HepG2 (cell line): Measurements from ENCODE around the gene MDH1. TPM values are rescaled to one million over a fixed set of nuclear protein-coding genes. Genes with fewer than 3 reads are reported as not detected.

ENCODE experiments used
- ATAC-seq: fragments of 200-7000 bp; cut with Tn5 transposase; 3 replicates; pipeline ENCODE4 v1.9.1; 2020; ENCODE audit warnings: mild to moderate bottlenecking, moderate library complexity
- BruUV-seq: library from RNA; stranded (reverse); fragments of 400-500 nt; replicated peaks from 2 replicates; lab custom pipeline; 2021; lab: Mats Ljungman, UMichigan
- CTCF ChIA-PET: fragments of 300-600 bp; formaldehyde crosslinking; extraction: SDS; loops from one replicate; lab custom pipeline; 2021; ENCODE audit warnings: low total read pairs, inconsistent platforms, low intra/inter-chr PET ratio; lab: Yijun Ruan, JAX
- POLR2A ChIA-PET: fragments of 350-600 bp; sonication (Branson Sonifier 250); formaldehyde crosslinking; loops from one replicate; lab custom pipeline; 2020; ENCODE audit warnings: antibody characterized with exemption, inconsistent platforms; lab: Yijun Ruan, JAX
- DNase-seq: peaks from one replicate; pipeline ENCODE4 v3.0.0-alpha.2; 2015; ENCODE audit warnings: low spot score
- FAIRE-seq: peaks from 3 replicates; lab custom pipeline; 2011; peaks lifted over from hg19 to GRCh38; lab: Jason Lieb, UNC
- H2AFZ ChIP-seq: one replicate; pipeline ENCODE4 v1.6.1; 2011; ENCODE audit warnings: low read length, inconsistent platforms
- H3K27ac ChIP-seq: fragments of 300-600 bp; 3 replicates; pipeline ENCODE4 v1.8.0; 2011; ENCODE audit warnings: mixed run types, mild to moderate bottlenecking, mixed read lengths, low read length, inconsistent platforms; ENCODE audit not compliant: insufficient read depth; ENCODE audit errors: extremely low read length
- H3K27me3 ChIP-seq, 2 experiments: fragments of 200-600 bp in 1 of 2; 2 replicates in 1 of 2; 3 replicates in 1 of 2; pipeline versions ENCODE4 v1.6.0 to v1.8.0; 2011; ENCODE audit warnings: low read length in 2 of 2, mild to moderate bottlenecking in 2 of 2, moderate library complexity in 2 of 2, inconsistent platforms in 1 of 2; ENCODE audit not compliant: insufficient read depth in 2 of 2, control insufficient read depth in 1 of 2
- H3K36me3 ChIP-seq, 2 experiments: fragments of 200-600 bp in 1 of 2; replicated peaks in 1 of 2; 2 replicates in 1 of 2; 3 replicates in 1 of 2; pipeline versions ENCODE4 v1.5.1 to v1.8.0; 2011; ENCODE audit warnings: low read length in 2 of 2, inconsistent platforms in 1 of 2; ENCODE audit not compliant: insufficient read depth in 2 of 2, control insufficient read depth in 1 of 2
- H3K4me1 ChIP-seq: 2 replicates; pipeline ENCODE4 v1.5.1; 2012; ENCODE audit warnings: low read length, inconsistent platforms; ENCODE audit not compliant: insufficient read depth
- H3K4me2 ChIP-seq: 2 replicates; pipeline ENCODE4 v1.6.0; 2011; ENCODE audit warnings: low read depth, low read length, inconsistent platforms
- H3K4me3 ChIP-seq, 3 experiments: fragments of 200-600 bp in 1 of 3; sonication (generic), shearing (Covaris generic) in 1 of 3; replicated peaks in 1 of 3; 2 replicates each; pipeline ENCODE4 v1.5.1; 2011 to 2016; ENCODE audit warnings: low read length in 3 of 3, inconsistent platforms in 2 of 3, low read depth in 2 of 3, mild to moderate bottlenecking in 2 of 3, control low read depth in 1 of 3, mixed read lengths in 1 of 3; ENCODE audit not compliant: insufficient read depth in 1 of 3
- H3K79me2 ChIP-seq: one replicate; pipeline ENCODE4 v1.6.1; 2011; ENCODE audit warnings: low read length, inconsistent platforms; ENCODE audit not compliant: insufficient read depth
- H3K9ac ChIP-seq: 2 replicates; pipeline ENCODE4 v1.6.0; 2011; ENCODE audit warnings: mild to moderate bottlenecking, low read depth, low read length, inconsistent platforms; ENCODE audit not compliant: insufficient read depth
- H3K9me3 ChIP-seq: 2 replicates; pipeline ENCODE4 v1.5.1; 2012; ENCODE audit warnings: mild to moderate bottlenecking, low read length
- H4K20me1 ChIP-seq: 2 replicates; pipeline ENCODE4 v1.6.0; 2011; ENCODE audit warnings: inconsistent platforms, mild to moderate bottlenecking, low read length, moderate library complexity; ENCODE audit not compliant: insufficient read depth
- RAD51 ChIP-seq: fragments of 450-650 bp; IDR thresholded peaks from 2 replicates; pipeline ENCODE4 v1.6.1; 2016; ENCODE audit warnings: borderline replicate concordance
- SIN3A ChIP-seq: IDR thresholded peaks from 2 replicates; pipeline ENCODE4 v1.6.1; 2011; ENCODE audit warnings: low read depth, mild to moderate bottlenecking, control low read depth, low read length, borderline replicate concordance
- ZC3H4 ChIP-seq: sonication (generic); formaldehyde crosslinking; IDR thresholded peaks from 2 replicates; pipeline ENCODE4 v1.4.0; 2020; ENCODE audit warnings: missing genetic modification reagents, borderline replicate concordance
- ZNF124 ChIP-seq: sonication (generic); formaldehyde crosslinking; IDR thresholded peaks from 2 replicates; pipeline ENCODE4 v1.4.0; 2020; ENCODE audit warnings: missing genetic modification reagents
- ZNF136 ChIP-seq: sonication (generic); formaldehyde crosslinking; IDR thresholded peaks from 2 replicates; pipeline ENCODE4 v1.8.1; 2022; ENCODE audit warnings: low read depth, mild to moderate bottlenecking, moderate library complexity, missing genetic modification reagents
- ZNF713 ChIP-seq: sonication (generic); formaldehyde crosslinking; IDR thresholded peaks from 2 replicates; pipeline ENCODE4 v1.4.0; 2020; ENCODE audit warnings: mild to moderate bottlenecking, missing genetic modification reagents
- ZNF766 ChIP-seq: sonication (generic); formaldehyde crosslinking; IDR thresholded peaks from 2 replicates; pipeline ENCODE4 v1.5.0; 2020; ENCODE audit warnings: missing genetic modification reagents, borderline replicate concordance
- WGBS: methylation state at CpG from one replicate; pipeline ENCODE4 v1.1.6; 2017; ENCODE audit warnings: low lambda C conversion rate; 5-methylcytosine and 5-hydroxymethylcytosine counted together
- in situ Hi-C: cut with HindIII; loops from 2 replicates; pipeline ENCODE4 v1.10.0; 2017; ENCODE audit warnings: low pct_unique_long_range_greater_than_20kb; ENCODE audit not compliant: extremely low pct_ligation_motif_present
- intact Hi-C: fragments of 100-400 bp; cut with micrococcal nuclease; formaldehyde crosslinking; loops from one replicate; pipeline ENCODE4 v1.10.0; 2022; ENCODE audit not compliant: unreplicated experiment
- polyA plus RNA-seq, 8 experiments: library from polyadenylated mRNA; depleted of rRNA in 3 of 8; stranded (reverse) in 7 of 8; unstranded in 1 of 8; fragments of >200 nt; fragmentation: Illumina TruSeq in 4 of 8; extraction: Trizol in 4 of 8; gene quantifications; 2 replicates each; pipeline versions ENCODE4 v1.2.1 to v1.2.3, GENCODE V29; 2011 to 2016; ENCODE audit warnings: low read depth in 4 of 8, missing spikeins in 1 of 8, mixed read lengths in 1 of 8; ENCODE audit not compliant: insufficient read depth in 1 of 8
- total RNA-seq, 5 experiments: library from RNA; depleted of rRNA; stranded (reverse); fragments of >200 nt; fragmentation: Illumina TruSeq; extraction: Trizol; gene quantifications; 2 replicates each; pipeline ENCODE4 v1.2.3, GENCODE V29; 2016; ENCODE audit warnings: low read depth in 1 of 5
- TF ChIP-seq, protein P1 (sequence below): sonication (generic); formaldehyde crosslinking; IDR thresholded peaks from 2 replicates; pipeline ENCODE4 v1.8.0; 2022; ENCODE audit warnings: mild to moderate bottlenecking, missing genetic modification reagents
- TF ChIP-seq, protein P2 (sequence below): sonication (generic); formaldehyde crosslinking; IDR thresholded peaks from 2 replicates; pipeline ENCODE4 v1.8.0; 2022; ENCODE audit warnings: mild to moderate bottlenecking, missing genetic modification reagents, moderate library complexity
- TF ChIP-seq, protein P3 (sequence below): sonication (generic); formaldehyde crosslinking; IDR thresholded peaks from 2 replicates; pipeline ENCODE4 v1.5.0; 2020; ENCODE audit warnings: mild to moderate bottlenecking, missing genetic modification reagents, borderline replicate concordance

MDH1 gene
- total and polyA plus RNA-seq, 2 of the 13 experiments (the other 11 are each of a cell fraction or from before 2014, with no cell fraction given) = 293 to 415 TPM

- Histone ChIP-seq H3K4me2 (no peak overlapping the region), H3K4me3 (no peak overlapping the region), H3K27ac (no peak overlapping the region), H3K4me1 (no peaks in the 10 kb centered on the region), H3K9me3 (no peaks in the 10 kb centered on the region), H2AFZ (no peak overlapping the region), H3K79me2 (no peaks in the 10 kb centered on the region), H3K9ac (no peak overlapping the region), H4K20me1 (no peaks in the 10 kb centered on the region), H3K27me3 (no peaks in the 10 kb centered on the region), H3K36me3 (no peaks in the 10 kb centered on the region)
- intact Hi-C loops (no loop called here), in situ Hi-C loops (no loop called here)
- FAIRE-seq (no peak), DNase-seq (no peak), ATAC-seq (peak; percentile 55; the same call in 1 of the 3 replicates)
- CTCF ChIA-PET = no interaction called here
- WGBS = 9% methylated on average over 2 of the region's 2 CpGs
- BruUV-seq = no TSS peak
- POLR2A ChIA-PET = no interaction called here
- no peak for TF ChIP-seq ZNF136
- no peak for TF ChIP-seq ZNF766
- no peak for TF ChIP-seq ZNF713 (CRISPR knock-in tag)
- TF ChIP-seq SIN3A = no peak
- TF ChIP-seq ZNF124 (CRISPR knock-in tag) = no peak
- TF ChIP-seq, protein P1, sequence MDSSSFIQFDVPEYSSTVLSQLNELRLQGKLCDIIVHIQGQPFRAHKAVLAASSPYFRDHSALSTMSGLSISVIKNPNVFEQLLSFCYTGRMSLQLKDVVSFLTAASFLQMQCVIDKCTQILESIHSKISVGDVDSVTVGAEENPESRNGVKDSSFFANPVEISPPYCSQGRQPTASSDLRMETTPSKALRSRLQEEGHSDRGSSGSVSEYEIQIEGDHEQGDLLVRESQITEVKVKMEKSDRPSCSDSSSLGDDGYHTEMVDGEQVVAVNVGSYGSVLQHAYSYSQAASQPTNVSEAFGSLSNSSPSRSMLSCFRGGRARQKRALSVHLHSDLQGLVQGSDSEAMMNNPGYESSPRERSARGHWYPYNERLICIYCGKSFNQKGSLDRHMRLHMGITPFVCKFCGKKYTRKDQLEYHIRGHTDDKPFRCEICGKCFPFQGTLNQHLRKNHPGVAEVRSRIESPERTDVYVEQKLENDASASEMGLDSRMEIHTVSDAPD (CRISPR knock-in tag) = no peak
- TF ChIP-seq, protein P2, sequence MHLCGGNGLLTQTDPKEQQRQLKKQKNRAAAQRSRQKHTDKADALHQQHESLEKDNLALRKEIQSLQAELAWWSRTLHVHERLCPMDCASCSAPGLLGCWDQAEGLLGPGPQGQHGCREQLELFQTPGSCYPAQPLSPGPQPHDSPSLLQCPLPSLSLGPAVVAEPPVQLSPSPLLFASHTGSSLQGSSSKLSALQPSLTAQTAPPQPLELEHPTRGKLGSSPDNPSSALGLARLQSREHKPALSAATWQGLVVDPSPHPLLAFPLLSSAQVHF (CRISPR knock-in tag) = no peak
- TF ChIP-seq ZC3H4 (CRISPR knock-in tag) = no peak
- no peak for TF ChIP-seq RAD51
- TF ChIP-seq, protein P3, sequence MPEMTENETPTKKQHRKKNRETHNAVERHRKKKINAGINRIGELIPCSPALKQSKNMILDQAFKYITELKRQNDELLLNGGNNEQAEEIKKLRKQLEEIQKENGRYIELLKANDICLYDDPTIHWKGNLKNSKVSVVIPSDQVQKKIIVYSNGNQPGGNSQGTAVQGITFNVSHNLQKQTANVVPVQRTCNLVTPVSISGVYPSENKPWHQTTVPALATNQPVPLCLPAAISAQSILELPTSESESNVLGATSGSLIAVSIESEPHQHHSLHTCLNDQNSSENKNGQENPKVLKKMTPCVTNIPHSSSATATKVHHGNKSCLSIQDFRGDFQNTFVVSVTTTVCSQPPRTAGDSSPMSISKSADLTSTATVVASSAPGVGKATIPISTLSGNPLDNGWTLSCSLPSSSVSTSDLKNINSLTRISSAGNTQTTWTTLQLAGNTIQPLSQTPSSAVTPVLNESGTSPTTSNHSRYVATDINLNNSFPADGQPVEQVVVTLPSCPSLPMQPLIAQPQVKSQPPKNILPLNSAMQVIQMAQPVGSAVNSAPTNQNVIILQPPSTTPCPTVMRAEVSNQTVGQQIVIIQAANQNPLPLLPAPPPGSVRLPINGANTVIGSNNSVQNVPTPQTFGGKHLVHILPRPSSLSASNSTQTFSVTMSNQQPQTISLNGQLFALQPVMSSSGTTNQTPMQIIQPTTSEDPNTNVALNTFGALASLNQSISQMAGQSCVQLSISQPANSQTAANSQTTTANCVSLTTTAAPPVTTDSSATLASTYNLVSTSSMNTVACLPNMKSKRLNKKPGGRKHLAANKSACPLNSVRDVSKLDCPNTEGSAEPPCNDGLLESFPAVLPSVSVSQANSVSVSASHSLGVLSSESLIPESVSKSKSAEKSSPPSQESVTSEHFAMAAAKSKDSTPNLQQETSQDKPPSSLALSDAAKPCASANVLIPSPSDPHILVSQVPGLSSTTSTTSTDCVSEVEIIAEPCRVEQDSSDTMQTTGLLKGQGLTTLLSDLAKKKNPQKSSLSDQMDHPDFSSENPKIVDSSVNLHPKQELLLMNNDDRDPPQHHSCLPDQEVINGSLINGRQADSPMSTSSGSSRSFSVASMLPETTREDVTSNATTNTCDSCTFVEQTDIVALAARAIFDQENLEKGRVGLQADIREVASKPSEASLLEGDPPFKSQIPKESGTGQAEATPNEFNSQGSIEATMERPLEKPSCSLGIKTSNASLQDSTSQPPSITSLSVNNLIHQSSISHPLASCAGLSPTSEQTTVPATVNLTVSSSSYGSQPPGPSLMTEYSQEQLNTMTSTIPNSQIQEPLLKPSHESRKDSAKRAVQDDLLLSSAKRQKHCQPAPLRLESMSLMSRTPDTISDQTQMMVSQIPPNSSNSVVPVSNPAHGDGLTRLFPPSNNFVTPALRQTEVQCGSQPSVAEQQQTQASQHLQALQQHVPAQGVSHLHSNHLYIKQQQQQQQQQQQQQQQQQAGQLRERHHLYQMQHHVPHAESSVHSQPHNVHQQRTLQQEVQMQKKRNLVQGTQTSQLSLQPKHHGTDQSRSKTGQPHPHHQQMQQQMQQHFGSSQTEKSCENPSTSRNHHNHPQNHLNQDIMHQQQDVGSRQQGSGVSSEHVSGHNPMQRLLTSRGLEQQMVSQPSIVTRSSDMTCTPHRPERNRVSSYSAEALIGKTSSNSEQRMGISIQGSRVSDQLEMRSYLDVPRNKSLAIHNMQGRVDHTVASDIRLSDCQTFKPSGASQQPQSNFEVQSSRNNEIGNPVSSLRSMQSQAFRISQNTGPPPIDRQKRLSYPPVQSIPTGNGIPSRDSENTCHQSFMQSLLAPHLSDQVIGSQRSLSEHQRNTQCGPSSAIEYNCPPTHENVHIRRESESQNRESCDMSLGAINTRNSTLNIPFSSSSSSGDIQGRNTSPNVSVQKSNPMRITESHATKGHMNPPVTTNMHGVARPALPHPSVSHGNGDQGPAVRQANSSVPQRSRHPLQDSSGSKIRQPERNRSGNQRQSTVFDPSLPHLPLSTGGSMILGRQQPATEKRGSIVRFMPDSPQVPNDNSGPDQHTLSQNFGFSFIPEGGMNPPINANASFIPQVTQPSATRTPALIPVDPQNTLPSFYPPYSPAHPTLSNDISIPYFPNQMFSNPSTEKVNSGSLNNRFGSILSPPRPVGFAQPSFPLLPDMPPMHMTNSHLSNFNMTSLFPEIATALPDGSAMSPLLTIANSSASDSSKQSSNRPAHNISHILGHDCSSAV = no peak
Measured at GRCh38 chr2:63652652-63652985, 63.9 kb downstream of the MDH1 start.
